Measurements from ENCODE around the gene CCDC142. TPM values are rescaled to one million over a fixed set of nuclear protein-coding genes. Genes with fewer than 3 reads are reported as not detected.

CCDC142 gene
- total RNA-seq, 1 donor from 2014 or later: 6.6 TPM

DNA sequence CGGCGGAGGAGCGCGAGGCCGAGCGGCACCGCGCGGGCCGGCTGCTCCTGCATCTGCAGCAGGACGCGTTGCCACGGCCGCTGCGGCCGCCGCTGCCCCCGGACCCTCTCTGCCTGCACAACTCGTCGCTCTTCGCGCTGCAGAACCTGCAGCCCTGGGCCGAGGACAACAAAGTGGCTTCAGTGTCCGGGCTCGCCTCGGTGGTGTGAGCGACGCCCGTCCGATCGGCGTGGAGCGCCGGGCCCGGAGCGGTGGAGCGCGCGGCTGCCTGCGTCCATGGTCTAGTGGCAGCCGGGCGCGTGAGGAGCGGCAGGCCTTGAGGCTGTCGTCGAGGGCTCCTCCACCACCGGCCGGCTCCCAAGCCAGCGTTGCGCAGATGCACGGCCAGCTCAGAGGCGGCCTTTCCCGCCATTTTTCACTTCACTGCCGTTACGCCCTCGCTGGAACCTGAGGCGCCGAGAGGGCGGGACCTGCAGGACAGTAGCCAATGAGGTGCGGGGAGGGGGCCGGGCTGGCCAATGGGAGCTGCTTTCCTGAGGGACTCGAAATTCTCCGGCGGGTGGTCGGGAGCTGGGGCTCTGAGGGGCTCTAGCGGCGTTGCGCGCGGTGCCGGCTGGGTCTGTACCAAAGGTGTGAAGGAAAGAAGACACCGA is 33.3 kb upstream of the CCDC142 start:
- peak; percentile 82 for DNase-seq
- ATAC-seq: peak; percentile 85
- intact Hi-C loops (cut with micrococcal nuclease): no loop called here

DNA sequence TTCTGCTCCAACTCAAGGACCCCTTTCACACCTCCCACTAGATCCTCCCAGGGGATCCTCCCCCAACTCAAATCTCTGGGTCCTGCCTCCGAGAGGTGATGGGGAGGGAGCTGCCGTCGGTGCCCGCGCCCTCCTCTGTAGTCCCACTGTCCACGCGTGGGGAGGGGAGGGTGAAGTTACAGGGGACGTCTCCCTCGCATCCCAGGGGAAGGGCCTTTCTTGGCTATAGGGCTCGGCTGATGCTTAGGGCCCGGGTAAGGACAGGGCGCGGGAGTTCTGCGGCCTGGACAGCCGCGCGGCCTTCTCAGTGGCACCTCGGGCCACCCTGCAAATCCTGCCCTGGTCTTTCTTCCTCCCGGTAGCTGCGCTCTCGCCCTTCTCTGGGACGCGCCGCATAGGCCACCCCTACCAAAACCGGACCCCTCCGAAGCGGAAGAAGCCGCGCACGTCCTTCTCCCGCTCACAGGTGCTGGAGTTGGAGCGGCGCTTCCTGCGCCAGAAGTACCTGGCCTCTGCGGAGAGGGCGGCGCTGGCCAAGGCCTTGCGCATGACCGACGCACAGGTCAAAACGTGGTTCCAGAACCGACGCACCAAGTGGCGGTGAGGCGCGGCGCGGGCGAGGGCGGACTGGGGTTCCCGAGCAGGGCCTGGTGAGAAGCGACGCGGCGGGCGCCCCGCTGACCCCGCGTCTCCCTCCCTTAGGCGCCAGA is 32.6 kb upstream of the CCDC142 start:
- ATAC-seq (no peak), DNase-seq (no peak)
- intact Hi-C loops (cut with micrococcal nuclease): no loop called here

DNA sequence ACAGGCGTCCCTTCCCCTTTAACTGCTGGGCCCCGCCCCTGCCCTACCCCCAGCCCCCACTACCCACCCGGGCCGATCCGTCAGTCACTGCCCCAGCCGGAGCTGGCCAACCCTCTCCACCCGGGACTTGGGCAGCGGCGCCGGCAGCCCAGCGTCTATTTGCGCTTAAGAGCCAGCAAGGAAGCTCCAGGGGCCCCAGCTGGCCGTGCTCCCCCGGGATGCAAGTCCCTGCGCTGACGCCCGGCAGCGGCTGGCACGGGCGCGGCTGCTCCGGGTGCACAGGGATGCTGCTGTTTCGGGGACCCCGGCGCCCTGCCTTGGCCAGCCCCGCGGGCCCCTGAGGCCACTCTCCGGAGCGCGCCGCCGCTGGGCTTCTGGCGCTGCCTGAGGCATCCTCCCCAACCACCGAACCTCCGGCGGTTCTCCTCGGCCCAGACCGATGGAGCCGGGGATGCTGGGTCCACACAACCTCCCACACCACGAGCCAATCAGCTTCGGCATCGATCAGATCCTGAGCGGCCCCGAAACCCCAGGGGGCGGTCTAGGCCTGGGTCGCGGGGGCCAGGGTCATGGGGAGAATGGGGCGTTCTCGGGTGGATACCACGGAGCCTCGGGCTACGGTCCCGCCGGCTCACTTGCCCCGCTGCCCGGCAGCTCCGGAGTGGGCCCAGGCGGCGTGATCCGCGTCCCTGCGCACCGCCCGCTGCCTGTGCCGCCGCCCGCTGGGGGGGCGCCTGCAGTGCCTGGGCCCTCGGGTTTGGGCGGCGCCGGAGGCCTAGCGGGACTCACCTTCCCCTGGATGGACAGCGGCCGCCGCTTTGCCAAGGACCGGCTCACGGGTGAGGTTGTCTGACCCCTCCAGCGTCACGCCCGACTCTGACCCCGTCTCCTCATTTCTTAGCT is 31.8 kb upstream of the CCDC142 start, which contains the start of gene TLX2:
TSS of gene TLX2 (plus strand) at position 83 of the 903 bp plus-strand sequence. CDS start at position 440, 357 bp downstream.
- no peak for DNase-seq
- intact Hi-C loops (cut with micrococcal nuclease): no loop called here
- no peak for ATAC-seq

DNA sequence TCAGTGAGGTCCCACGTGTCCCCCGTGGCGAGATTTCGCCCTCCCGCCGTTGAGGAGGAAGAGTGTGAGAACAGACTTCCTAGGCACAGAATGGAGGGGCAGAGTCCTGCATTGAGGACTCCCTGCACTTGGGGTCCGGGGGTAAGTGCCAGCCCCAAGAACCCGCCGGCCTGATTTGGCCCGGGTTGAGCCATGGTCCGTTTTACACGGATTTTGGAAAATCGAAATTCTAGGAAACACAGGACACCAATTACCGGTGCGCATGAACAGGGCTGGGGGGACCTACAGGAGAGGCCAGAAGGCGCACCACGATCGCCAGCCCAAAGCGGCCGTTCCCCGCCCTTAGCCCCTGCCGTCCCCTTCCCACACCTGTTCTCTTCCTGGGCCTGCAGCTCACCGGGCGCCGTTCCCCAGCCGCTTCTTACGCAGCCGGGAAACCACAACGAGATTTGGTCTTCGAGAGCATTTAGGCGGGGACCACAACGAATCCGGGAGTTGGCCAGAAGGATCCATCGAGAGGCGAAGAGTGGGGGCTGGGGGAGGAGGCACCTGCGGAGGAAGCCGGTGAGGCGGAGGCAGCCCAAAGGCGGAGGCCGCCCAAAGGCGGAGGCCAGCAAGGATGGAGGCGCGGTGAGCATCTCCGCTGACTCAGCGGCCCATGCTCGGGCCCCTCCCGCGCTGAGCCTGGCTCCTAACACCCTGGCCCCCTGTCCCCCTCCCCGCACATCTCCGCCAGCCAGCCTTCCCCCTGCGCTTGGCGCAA is 31.0 kb upstream of the CCDC142 start:
- DNase-seq: no peak
- intact Hi-C loops (cut with micrococcal nuclease): no loop called here
- no peak for ATAC-seq

DNA sequence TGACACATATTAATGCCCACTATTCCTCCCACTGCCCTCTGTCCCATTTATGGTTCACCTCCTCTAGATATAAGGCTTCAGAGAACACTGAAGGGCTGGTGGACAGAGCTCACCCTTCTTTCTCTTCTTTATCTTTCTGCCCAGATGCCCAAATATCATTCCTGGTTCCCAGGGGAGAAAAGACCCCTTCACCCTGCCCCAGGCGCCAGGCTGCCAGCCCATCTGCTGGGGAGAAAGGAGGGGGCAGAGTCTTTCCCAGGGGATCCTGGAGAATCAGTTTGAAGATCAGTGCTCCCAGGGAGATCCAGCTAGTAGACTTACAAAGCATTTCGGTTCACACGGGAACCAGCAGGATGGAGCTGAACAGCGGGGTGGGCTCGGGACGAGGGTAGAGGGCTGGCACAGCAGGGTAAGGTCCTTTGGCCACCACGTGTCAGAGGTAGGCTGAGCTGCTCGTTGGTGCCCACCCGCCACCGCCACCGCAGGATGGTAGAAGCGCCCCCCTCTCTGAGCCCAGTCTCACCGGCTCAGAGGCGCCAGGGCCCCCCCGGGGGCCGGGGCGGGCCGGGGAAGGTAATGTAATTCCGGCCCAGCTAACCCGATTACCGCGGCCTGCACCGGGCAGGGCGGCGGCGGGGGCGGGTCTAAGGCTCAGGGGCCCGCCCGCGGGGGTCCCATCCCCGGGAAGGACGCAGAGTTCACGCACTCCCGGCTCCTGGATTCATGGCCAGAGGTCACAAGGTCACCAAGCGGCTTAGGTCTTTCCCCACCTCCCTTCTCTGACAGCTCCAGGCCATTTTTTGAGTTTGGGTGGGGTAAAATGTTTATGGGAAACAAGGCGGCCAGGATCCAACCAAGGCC is 30.2 kb upstream of the CCDC142 start:
- ATAC-seq (no peak), DNase-seq (no peak)
- intact Hi-C loops (cut with micrococcal nuclease): no loop called here

DNA sequence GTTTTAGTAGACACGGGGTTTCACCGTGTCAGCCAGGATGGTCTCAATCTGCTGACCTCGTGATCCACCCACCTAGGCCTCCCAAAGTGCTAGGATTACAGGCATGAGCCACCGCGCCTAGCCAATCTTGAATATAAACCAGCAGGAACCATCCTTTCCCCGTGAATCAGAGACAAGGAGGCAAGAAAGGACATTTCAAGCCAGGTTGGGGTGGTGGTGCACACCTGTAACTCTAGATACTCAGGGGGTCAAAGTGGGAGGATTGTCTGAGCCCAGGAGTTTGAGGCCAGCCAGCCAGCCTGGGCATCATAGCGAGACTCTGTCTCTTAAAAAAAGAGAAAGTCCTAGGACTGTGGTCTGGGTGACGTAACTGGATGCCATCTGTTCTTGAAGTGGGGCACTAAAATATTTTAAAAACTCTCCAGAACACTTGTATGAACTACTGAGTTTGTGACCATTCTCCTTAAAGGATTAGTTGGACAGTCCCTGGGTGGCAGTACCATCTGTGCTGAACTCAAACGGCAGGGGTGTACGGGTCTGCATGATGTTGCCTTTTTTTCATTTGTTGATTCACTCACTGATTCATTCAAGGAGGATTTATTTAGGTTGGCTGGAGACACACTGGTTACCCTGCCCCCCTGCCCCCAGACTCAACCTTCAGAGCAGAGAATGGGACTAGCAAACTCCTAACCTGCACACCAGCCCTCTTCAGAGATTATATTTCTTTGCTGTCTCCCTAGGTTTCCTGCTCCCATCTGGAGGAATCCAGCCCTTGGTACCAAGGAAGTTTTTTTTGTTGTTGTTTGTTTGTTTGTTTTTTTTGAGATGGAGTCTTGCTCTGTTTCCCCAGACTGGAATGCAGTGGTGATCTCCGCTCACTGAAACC is 28.5 kb upstream of the CCDC142 start:
- ATAC-seq: no peak
- intact Hi-C loops (cut with micrococcal nuclease): no loop called here
- DNase-seq: no peak

DNA sequence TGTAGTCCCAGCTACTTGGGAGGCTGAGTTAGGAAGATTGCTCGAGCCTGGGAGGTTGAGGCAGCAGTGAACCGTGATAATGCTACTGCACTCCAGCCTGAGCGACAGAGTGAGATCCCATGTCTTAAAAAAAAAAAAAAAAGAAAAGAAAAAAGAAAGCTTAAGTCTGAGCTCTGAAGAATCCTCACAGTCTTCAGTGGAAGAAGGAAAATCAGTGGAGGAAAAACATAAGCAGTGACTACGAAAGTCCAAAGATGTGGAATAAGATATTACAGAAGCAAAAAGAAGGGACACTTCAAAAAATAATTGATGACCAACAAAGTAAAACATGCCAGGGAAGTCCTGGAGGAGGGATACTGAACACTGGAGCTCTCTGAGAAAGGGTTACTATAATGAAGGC is 27.5 kb upstream of the CCDC142 start:
- intact Hi-C loops (cut with micrococcal nuclease): no loop called here
- no peak for DNase-seq
- no peak for ATAC-seq

DNA sequence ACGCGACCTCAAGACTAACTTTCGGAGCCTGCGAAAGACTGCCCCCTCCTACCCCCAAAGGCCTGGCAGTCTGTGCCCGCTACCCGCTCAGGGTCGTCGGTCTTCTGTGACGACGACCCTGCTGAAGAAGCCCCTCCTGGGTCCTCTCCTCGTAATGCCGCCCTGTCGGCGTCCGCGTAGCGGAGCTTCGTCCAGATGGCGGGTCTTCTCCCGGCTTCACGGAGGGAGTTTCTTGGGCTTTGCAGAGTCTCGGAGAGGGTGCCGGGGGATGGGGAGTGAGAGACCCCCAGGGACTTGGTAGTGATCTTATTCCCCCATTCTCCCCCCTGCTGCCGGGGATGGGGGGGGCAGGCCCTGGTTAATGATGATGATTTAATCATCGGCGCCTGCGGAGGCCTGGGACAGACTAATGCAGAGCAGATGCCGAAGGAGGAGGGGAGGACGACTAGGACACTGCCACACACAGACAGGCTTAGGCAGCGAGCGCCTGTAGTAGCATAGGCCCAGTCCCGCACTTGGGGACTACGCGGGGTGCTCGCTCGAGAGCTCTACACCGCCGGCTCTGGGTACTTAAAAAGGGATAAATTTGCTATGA is 25.2 kb upstream of the CCDC142 start:
- no peak for DNase-seq
- intact Hi-C loops (cut with micrococcal nuclease): no loop called here

DNA sequence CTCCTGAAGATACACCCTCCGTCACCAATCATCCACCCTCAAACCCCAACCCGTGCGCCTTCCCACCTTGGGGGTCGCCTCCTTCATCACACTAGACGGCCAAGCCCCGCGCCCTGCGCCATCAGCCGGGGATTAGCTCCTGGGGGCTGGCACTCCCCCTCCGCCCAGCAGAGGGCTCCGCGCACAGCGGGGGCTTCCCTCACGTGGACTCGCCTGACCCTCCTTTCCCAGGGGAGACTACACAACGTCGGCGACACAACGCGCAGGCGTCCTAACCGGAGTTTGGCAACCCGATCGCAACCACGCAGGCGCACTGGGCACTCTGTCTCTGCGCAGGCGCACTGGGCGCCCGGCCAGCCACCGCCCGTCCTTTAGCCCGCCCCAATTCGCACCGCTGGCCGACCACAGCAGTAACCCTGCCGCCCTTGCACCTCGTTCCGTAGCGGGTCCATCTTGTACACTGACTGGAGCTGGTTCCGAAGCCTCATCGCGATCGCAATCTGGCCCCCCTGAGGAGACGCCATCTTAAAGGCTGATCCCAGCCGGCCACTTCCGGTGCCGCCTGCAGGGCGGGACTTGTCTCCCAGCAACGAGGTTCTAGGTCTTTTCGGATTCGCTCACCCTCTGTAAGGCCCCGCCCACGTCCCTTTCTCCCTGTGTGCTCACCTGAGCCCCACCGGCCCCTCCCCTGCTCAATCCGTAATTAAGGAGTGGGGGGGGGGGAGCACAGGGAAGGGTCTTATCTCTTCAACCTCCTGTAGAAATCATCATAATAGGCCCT is 24.5 kb upstream of the CCDC142 start, which contains the start of gene PCGF1:
TSS of gene PCGF1 (minus strand) at position 551 of the 781 bp plus-strand sequence. CDS start at position 524, 27 bp downstream.
- DNase-seq: peak; percentile 100
- peak; percentile 94 for ATAC-seq
- intact Hi-C loops (cut with micrococcal nuclease): no loop called here

More for the DNA sequence above, 25.2 kb upstream of the CCDC142 start:
- ATAC-seq: peak; percentile 5

DNA sequence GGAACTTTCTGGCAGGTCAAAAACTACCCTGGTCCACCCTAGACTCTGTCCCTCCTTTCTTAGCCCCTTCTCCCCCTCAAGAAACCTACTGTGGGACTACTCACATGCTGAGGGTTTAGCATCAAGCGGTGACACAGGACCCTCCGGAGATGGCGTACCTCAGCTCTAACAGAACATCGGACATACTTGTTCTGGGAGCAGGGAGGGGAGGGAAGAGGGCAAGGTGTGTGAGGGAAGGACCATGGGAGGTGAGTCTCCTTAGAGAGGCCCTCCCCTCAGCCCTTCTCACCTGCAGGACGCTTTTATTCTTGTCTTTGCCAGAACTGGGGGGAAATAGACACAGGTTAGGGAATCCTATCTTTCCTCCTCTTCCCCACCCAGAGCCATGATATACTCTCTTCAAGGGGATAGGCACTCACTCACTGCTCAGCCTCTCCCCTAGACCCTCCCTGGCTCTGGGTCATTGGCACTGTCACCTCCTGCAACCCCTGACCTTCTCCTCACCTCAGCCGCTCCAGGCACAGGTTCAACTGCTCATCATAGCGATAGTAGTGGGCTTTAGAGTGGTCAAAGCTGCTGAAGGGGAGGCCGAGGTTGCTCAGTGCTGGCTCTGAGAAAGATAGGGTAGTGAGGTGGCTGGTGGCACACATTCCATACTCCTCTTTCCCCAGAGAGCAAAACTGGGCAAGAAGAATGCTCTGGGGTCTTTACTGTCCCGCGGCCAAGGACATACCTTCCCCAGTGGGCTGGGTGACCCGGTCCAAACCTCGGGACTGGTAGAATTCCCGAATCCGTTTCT is 22.8 kb upstream of the CCDC142 start:
- no peak for DNase-seq
- ATAC-seq: no peak
- intact Hi-C loops (cut with micrococcal nuclease): no loop called here

DNA sequence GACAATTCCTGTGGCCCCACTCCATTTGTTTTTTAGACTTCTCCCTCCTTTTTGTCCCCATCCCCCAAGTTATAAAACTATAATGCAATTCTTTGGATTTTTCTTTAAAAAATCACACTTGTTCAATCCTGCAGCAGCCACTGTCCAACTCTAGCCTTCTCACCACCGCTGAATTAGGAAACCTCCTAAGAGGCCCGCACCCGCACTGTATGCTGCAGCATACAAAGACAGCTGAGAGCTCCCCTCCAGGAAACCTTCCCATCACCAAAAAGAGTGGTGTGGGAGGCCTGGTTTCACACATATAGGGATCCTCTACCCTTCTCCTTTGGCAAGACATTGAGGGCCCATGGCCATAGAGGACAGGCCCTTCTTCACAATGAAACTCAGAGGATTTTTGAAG is 21.8 kb upstream of the CCDC142 start:
- intact Hi-C loops (cut with micrococcal nuclease): loop anchor here (5.0 kb wide), 1 partner anchor 83 kb away; no protein-coding TSS in a partner anchor
- ATAC-seq: no peak
- no peak for DNase-seq

DNA sequence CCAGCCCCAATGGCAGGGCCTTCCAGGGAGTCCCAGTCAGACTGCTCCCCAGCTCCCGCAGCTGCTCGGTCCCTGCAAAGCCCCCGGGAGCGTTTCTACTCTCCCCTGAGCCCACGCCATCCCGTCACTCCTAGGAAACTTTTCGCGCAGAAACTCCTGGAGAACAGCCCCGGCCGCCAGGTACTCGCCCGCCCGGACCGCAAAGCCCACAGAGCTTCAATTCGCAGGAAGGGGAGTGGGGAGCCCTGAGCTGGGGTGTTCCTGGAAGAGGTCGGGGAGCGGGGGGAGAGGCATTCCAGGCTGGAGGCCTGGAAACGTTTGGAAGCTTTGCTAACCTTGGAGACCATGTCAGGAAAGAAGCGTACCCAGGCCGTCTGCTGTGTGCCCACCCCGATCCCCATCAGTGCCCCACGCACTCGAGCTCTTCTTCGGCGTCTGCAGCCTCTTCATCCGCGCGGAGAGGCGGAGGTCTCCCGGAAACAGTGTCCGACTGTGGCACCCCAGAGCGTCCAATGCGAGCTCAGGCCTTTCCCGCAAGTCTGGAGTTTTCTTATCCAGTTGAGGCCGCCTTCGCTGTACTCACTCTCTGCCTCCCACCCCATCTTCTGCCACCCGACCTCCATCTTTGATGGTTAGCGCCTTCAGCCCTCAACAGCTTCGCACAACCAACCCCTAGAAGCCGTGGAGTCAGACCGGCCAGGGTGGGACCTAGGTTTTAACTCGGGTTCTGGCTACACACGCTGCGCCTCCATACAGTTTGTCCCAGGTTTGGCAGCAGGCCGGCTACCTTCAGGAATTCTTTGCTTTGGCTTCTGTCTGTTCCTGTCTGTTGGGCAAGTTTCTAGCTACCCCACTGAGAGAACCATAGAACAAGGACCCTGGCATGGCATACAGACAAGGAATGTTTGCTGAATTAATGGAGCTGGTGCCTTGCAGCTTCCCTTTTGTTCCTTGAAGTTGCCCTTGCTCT is 21.0 kb upstream of the CCDC142 start:
- ATAC-seq (no peak), DNase-seq (no peak)
- intact Hi-C loops (cut with micrococcal nuclease): loop anchor here (5.0 kb wide), 1 partner anchor 84 kb away; no protein-coding TSS in a partner anchor

DNA sequence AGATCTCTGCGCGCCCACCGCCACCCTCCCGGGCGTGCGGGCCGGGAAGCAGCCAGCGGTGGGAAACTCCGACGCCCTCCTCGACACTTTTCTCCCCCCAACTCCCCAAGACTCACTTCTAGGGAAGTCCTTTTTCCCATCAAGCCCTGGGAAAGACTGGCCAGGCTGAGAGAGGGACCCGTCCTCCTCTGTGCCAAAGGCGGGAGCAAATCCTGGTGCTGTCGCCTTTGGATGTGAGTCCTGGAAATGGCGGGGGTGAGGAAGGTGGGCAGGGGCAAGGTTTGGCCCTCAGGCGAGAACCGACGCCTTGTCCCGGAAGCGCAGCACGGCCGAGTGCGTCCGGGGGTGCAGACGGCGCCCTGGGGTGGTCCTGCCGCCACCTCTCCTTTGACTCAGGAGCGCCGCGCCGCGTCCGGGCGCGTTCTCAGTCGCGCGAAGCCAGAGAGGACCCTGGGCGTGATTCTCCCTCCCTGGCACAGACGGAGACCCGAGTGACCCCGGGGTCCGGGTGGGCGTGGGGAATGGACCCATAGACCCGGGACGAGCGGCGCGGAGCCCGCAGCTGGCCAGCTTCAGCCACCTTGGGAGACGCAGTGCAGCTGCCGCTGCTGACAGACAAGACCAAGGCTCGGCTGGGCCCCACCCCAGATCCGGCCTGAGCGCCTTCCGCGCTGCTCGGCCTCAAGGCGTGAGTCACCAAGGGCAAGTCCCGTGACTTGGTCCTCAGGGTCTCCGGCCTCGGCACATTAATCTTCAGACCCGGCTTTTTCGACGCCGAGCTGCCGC is 20.1 kb upstream of the CCDC142 start:
- intact Hi-C loops (cut with micrococcal nuclease): loop anchor here (5.0 kb wide), 1 partner anchor 84 kb away; no protein-coding TSS in a partner anchor
- ATAC-seq (peak; percentile 73), DNase-seq (peak; percentile 90)
